Activated CD4-positive, alpha-beta T cell treated with anti-CD3 and anti-CD28 coated beads for 24 hours (primary cell): ENCODE results near the gene GPR84.
"Not testable (repeated sequence)": the region's sequence is repeated elsewhere in the genome, so short reads cannot be mapped to it uniquely, and the experiment has no call there.

Experiments used
- DNase-seq, 2 donors: peaks; one replicate each; pipeline ENCODE4 v3.0.0-alpha.2; 2020; ENCODE audit warnings: low read depth in 2 of 2

Gene GPR84

GRCh38 chr12:54325442-54326109 lies 38.7 kb downstream of the GPR84 start:
- not testable (repeated sequence) for DNase-seq

- DNase-seq, result peak; percentile 84
Observed at GRCh38 chr12:54324617-54325441, 39.5 kb downstream of the GPR84 start, which contains the start of gene COPZ1. Gene COPZ1 (plus strand): TSS chr12:54325131. CDS start chr12:54325164, 33 bp downstream.

GRCh38 chr12:54321363-54321762 lies 42.9 kb downstream of the GPR84 start:
- DNase-seq, result no peak
